Endothelial cell of umbilical vein (primary cell): Measurements from ENCODE around the gene MRPS35. TPM values are rescaled to one million over a fixed set of nuclear protein-coding genes. Genes with fewer than 3 reads are reported as not detected.

Source experiments
- BruUV-seq: library from RNA; stranded (reverse); fragments of 400-500 nt; replicated peaks from 2 replicates; lab custom pipeline; 2021; lab: Mats Ljungman, UMichigan
- CTCF ChIA-PET: fragments of 300-600, 350-600 bp; sonication (Branson Sonifier 250); formaldehyde crosslinking; loops from one replicate; lab custom pipeline; 2021; ENCODE audit warnings: antibody characterized with exemption, inconsistent platforms; lab: Charles Lee
- POLR2A ChIA-PET: fragments of 300-600, 350-600 bp; sonication (Branson Sonifier 250); formaldehyde crosslinking; loops from one replicate; lab custom pipeline; 2021; ENCODE audit warnings: antibody characterized with exemption, inconsistent platforms; lab: Charles Lee
- DNase-seq: peaks from one replicate; pipeline ENCODE4 v3.0.0-alpha.2; 2011; ENCODE audit warnings: low read depth, low spot score
- FAIRE-seq: peaks from 2 replicates; lab custom pipeline; 2011; peaks lifted over from hg19 to GRCh38; lab: Jason Lieb, UNC
- H2AFZ ChIP-seq: 2 replicates; pipeline ENCODE4 v1.6.0; 2012; ENCODE audit warnings: low read depth, low read length, control low read depth, inconsistent platforms
- H3K27ac ChIP-seq: 2 replicates; pipeline ENCODE4 v1.5.1; 2011; ENCODE audit warnings: low read depth, mild to moderate bottlenecking, control low read depth, low read length, moderate library complexity; ENCODE audit not compliant: insufficient read depth
- H3K27me3 ChIP-seq, 2 experiments: 2 replicates each; pipeline versions ENCODE4 v1.6.0 to v1.6.1; 2011; ENCODE audit warnings: low read length in 2 of 2, mixed read lengths in 1 of 2; ENCODE audit not compliant: control insufficient read depth in 2 of 2, insufficient read depth in 2 of 2
- H3K36me3 ChIP-seq, 2 experiments: 2 replicates in 1 of 2; 3 replicates in 1 of 2; pipeline ENCODE4 v1.5.1; 2011; ENCODE audit warnings: low read length in 2 of 2, mild to moderate bottlenecking in 1 of 2, moderate library complexity in 1 of 2; ENCODE audit not compliant: control insufficient read depth in 2 of 2, insufficient read depth in 2 of 2; ENCODE audit errors: extremely low read depth in 1 of 2
- H3K4me1 ChIP-seq: 3 replicates; pipeline ENCODE4 v1.5.1; 2011; ENCODE audit warnings: mild to moderate bottlenecking, low read length; ENCODE audit not compliant: control insufficient read depth, insufficient read depth; ENCODE audit errors: extremely low read depth
- H3K4me2 ChIP-seq: 2 replicates; pipeline ENCODE4 v1.6.1; 2011; ENCODE audit warnings: low read length, control low read depth, mixed read lengths; ENCODE audit not compliant: insufficient read depth
- H3K4me3 ChIP-seq, 3 experiments: fragments of 200-600 bp in 1 of 3; sonication (generic), shearing (Covaris generic) in 1 of 3; replicated peaks in 1 of 3; 2 replicates each; pipeline ENCODE4 v1.5.1; 2011 to 2016; ENCODE audit warnings: control low read depth in 3 of 3, low read length in 3 of 3, mild to moderate bottlenecking in 2 of 3, inconsistent platforms in 1 of 3, low read depth in 1 of 3, moderate library complexity in 1 of 3; ENCODE audit not compliant: insufficient read depth in 1 of 3
- H3K79me2 ChIP-seq: 2 replicates; pipeline ENCODE4 v1.6.0; 2012; ENCODE audit warnings: low read length, inconsistent platforms; ENCODE audit not compliant: control insufficient read depth, insufficient read depth
- H3K9ac ChIP-seq: replicated peaks from 2 replicates; pipeline ENCODE3; 2011; ENCODE audit warnings: low read length, control low read depth; ENCODE audit not compliant: insufficient read depth; ENCODE audit errors: extremely low read depth
- H3K9me1 ChIP-seq: replicated peaks from 3 replicates; pipeline ENCODE4 v1.6.0; 2011; ENCODE audit warnings: mild to moderate bottlenecking, low read length; ENCODE audit not compliant: control insufficient read depth, insufficient read depth; ENCODE audit errors: extremely low read depth
- H3K9me3 ChIP-seq: replicated peaks from 2 replicates; pipeline ENCODE4 v1.5.1; 2012; ENCODE audit warnings: low read length, inconsistent platforms; ENCODE audit not compliant: control insufficient read depth, insufficient read depth
- H4K20me1 ChIP-seq: replicated peaks from 2 replicates; pipeline ENCODE3; 2011; ENCODE audit warnings: mild to moderate bottlenecking, low read length; ENCODE audit not compliant: control insufficient read depth, insufficient read depth; ENCODE audit errors: extremely low read depth
- CTCF ChIP-seq, 2 donors: IDR thresholded peaks; 1 replicate in 1 of 2; 2 replicates in 1 of 2; pipeline ENCODE4 v1.5.1; 2011; ENCODE audit warnings: low read length in 2 of 2, mild to moderate bottlenecking in 2 of 2, moderate library complexity in 2 of 2, control low read depth in 1 of 2, inconsistent platforms in 1 of 2, low read depth in 1 of 2; ENCODE audit not compliant: insufficient read depth in 1 of 2; ENCODE audit errors: extremely low read depth in 1 of 2
- EZH2 ChIP-seq: IDR thresholded peaks from 2 replicates; pipeline ENCODE4 v1.6.1; 2012; ENCODE audit warnings: borderline replicate concordance, low read depth, mild to moderate bottlenecking, moderate library complexity, low read length, inconsistent platforms; ENCODE audit not compliant: severe bottlenecking
- FOS ChIP-seq: IDR thresholded peaks from 2 replicates; pipeline ENCODE4 v1.6.1; 2011; ENCODE audit warnings: mild to moderate bottlenecking, low read length, moderate library complexity, borderline replicate concordance; ENCODE audit not compliant: insufficient read depth
- GATA2 ChIP-seq: IDR thresholded peaks from 2 replicates; pipeline ENCODE4 v1.7.0; 2011; ENCODE audit warnings: low read depth, mild to moderate bottlenecking, moderate library complexity, mixed read lengths, low read length; ENCODE audit not compliant: insufficient read length, insufficient read depth
- JUN ChIP-seq: IDR thresholded peaks from 2 replicates; pipeline ENCODE4 v1.6.1; 2011; ENCODE audit warnings: borderline replicate concordance, low read depth; ENCODE audit not compliant: insufficient read length, insufficient read depth
- MAX ChIP-seq: IDR thresholded peaks from 2 replicates; pipeline ENCODE4 v1.6.1; 2011; ENCODE audit not compliant: insufficient read depth, insufficient read length
- MYC ChIP-seq: IDR thresholded peaks from one replicate; pipeline ENCODE4 v1.6.1; 2011; ENCODE audit warnings: mild to moderate bottlenecking, low read depth, low read length
- POLR2A ChIP-seq: IDR thresholded peaks from 2 replicates; pipeline ENCODE4 v1.6.1; 2012; ENCODE audit warnings: low read depth, mild to moderate bottlenecking, control low read depth, low read length
- POLR2AphosphoS5 ChIP-seq: IDR thresholded peaks from 2 replicates; pipeline ENCODE4 v1.6.1; 2012; ENCODE audit warnings: low read depth, mild to moderate bottlenecking, control low read depth, low read length, moderate library complexity; ENCODE audit not compliant: insufficient read depth
- dilution Hi-C: fragments of 300-500 bp; cut with MboI; formaldehyde crosslinking; loops from one replicate; pipeline ENCODE4 v1.15.0; 2019; ENCODE audit warnings: low sequenced_read_pairs; ENCODE audit not compliant: extremely low pct_ligation_motif_present
- intact Hi-C: fragments of 100-400 bp; cut with micrococcal nuclease; formaldehyde crosslinking; loops from one replicate; pipeline ENCODE4 v1.10.0; 2022
- polyA plus RNA-seq, 4 experiments: library from polyadenylated mRNA; depleted of rRNA in 3 of 4; stranded (reverse) in 3 of 4; unstranded in 1 of 4; fragments of >200 nt; gene quantifications; 2 replicates each; pipeline versions ENCODE4 v1.2.1 to v1.2.3, GENCODE V29; 2011 to 2012; ENCODE audit warnings: missing spikeins in 1 of 4
- total RNA-seq: library from RNA; stranded (reverse); gene quantifications from 2 replicates; pipeline ENCODE4 v1.2.3, GENCODE V29; 2021

MRPS35 gene
- total and polyA plus RNA-seq, 2 donors (not counting 3 experiments of a cell fraction or from before 2014, with no cell fraction given) = 22.7 to 38.6 TPM

- intact Hi-C loops (no loop called here), dilution Hi-C loops (no loop called here)
- POLR2A ChIA-PET = no interaction called here
- Histone ChIP-seq H3K27ac (no peak overlapping the region), H3K9me1 (no peaks in the 10 kb centered on the region), H2AFZ (no peak overlapping the region), H3K79me2 (peaks cover 4% of the 10 kb centered on the region), H3K4me3 (no peak overlapping the region), H3K4me2 (no peak overlapping the region), H3K36me3 (peaks cover 2 to 4% of the 10 kb centered on the region in 2 experiments), H3K27me3 (no peaks in the 10 kb centered on the region), H3K9ac (no peak overlapping the region), H3K4me1 (no peaks in the 10 kb centered on the region), H3K9me3 (no peaks in the 10 kb centered on the region), H4K20me1 (no peaks in the 10 kb centered on the region)
- BruUV-seq = no TSS peak
- FAIRE-seq = no peak
- no peak for DNase-seq
- TF ChIP-seq GATA2 (no peak), FOS (no peak), MYC (no peak), POLR2A (no peak), EZH2 (no peak), POLR2AphosphoS5 (no peak), CTCF (IDR thresholded peaks at IDR 0.05; ENCODE audit: extremely low read depth in 1 of 2, insufficient read depth in 1 of 2, low read depth in 1 of 2, low read length in 2 of 2) (no peak), MAX (no peak), JUN (no peak)
- CTCF ChIA-PET = interaction anchor here (1.1 kb wide), 1 partner anchor 9 kb away, joined by 7 read pairs; no protein-coding TSS in a partner anchor
These were observed 12.6 kb downstream of the MRPS35 start for GRCh38 chr12:27723212-27723611.
